ENCODE measurements around the gene EPHA1. TPM values are rescaled to one million over a fixed set of nuclear protein-coding genes. Genes with fewer than 3 reads are reported as not detected.

Gene EPHA1
- total RNA-seq, 1 donor from 2014 or later = 0.20 TPM

DNA sequence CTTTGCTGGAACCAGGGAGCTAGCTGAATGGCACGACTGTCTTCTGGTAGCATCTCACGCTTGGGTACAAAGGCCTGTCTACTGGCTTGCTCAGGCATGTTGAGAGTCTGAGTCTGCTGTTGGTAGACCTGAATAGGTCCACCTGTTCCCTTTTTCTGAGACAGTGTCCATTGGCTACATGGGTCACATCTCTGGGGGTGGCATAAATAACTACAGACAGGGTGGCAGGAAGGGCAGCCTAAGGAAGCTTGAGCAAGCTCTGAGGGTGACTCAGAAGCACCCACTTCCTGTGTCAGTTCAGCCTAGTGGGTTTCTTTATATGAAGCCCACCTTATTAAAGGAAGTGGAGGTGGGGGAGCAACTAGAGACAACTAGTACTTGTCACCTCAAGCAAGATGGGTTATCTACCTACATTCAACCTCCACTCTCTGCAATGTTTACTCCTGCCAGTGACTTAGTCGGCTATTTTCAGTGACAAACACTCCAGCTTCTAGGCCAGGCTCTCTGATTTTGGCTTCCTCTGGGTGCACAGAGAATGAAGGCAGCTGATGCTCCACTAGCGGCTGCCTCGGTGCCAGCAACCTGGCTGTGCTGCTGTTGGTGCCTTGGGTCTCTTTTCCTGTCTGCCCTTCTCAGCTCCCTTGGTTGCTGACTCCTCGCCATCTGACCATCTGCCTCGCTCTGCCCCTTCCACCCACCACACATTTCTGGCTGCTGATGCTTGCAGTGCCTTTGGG lies 33.2 kb downstream of the EPHA1 start:
- DNase-seq (ENCODE audit: low read depth in 2 of 2) = peak in 1 of 2 donors; percentile 35

DNA sequence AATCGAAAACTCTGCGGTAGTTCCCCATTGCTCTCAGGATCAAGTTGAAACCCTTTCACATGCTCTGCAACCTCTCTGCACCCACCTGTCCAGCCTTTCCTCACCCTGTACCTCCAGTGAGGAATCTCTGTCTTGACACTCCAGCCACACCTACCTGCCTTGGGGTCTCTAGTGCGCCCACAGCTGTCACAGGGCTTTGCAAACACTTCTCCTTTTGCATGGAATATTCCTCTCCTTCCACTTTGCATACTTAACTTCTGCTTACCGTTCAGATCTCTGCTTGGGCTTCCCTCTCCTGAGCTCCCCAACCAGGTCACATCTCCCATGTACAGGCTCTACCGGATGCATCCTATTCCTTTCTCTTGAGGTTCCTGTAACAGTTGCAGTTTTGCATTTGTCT lies 34.1 kb downstream of the EPHA1 start:
- no peak for DNase-seq (ENCODE audit: low read depth in 2 of 2)

DNA sequence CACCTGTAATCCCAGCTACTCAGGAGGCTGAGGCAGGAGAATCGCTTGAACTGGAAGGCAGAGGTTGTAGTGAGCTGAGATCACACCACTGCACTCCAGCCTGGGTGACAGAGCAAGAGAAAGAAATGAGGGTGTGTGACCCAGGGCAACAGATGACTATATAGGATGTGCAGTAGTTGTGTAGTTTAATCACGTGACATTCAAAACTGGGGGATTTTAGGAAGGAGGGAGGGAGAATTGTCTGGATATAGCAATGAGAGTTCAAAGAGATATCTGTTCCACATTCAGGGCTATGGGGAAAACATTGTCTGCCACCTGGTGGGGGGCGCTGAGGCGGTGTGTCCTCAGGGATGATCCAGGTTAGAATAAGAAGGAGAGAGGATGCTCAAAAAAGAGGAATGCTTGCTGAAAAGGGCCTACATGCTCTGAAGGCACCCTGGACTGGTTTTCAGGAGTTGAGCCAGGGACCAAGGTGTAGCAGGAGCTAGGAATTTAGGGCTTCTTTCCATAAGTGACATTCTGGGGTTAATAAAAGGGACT lies 35.3 kb downstream of the EPHA1 start:
- DNase-seq (ENCODE audit: low read depth in 2 of 2) = no peak

DNA sequence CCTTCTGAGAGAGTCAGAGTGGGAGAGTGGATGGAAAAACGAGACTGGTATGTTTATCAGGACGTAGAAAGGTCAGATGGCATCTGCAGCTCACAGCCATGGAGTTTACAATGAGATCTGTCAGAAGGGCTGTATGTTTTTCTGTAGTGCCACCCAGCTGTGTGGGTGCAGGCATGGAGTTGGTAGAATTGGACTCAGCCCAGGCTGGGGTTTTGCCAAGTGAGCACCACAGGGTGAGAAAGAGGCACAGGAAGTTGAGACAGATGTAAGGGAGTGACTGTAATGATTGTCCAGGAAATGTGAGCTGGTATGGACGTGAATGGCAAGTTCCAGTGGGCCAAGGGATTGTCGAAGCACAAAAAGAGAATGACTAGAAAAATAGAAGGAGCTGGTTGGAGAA lies 36.6 kb downstream of the EPHA1 start:
- peak; percentile 35 to 64 for DNase-seq (ENCODE audit: low read depth in 2 of 2)

DNA sequence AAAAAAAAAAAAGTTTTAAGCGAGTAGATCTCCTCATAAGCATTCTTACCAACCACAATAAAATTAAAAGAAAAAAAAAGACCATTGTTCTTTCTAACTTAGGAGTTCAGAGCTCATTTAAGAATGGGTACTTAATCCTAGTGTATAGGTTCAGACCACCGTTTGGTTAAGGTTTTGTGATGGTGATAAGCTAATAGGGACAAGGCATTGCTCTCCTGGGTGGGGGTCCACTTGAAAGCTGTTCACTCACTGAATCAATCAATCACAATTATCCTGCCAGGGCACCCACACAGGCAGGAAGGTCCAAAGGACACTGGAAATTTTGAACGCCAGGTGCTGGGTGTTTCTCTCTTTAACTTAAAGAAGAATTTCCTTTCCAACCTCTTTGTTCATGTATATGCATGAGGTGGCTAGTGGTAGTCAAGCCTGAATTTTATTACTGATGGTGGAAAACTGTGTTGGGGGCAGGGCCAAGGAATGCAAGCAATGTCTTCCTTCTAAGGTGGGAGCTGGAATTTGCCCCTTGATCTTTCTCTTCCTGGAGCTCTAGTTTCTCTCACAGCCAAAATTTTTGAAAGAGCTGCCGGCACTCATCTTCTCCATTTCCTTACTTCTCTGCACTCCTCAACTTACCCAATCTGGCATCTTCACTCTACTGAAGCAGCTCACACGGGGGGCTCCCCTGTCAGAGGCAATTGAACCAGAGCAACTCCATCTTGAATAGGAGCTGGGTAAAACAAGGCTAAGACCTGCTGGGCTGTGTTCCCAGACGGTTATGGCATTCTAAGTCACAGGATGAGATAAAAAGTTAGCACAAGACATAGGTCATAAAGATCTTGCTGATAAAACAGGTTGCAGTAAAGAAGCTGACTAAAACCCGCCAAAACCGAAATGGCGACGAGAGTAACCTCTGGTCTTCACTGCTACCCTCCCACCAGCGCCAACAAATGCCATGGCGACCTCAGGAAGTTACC lies 38.7 kb downstream of the EPHA1 start:
- DNase-seq (ENCODE audit: low read depth in 2 of 2) = no peak

DNA sequence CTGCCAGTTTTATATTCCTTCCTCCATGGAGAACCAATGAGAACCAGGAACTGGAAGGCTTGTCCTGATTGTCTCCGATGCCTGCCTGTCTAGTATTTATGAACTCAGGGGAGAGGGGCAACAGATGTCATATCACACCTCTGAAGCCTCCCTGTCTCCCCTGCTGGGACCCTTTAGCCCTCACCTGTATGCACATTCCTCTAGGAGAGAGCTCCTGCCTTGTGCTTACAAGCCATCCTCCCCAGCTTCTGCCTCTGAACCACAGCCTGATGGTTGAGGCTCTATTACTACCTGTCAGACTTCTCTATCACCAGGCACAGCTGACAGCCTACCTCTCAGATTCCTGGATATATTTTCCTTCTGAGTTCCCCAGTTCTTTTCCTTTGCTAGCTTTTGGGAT lies 40.3 kb downstream of the EPHA1 start:
- DNase-seq (ENCODE audit: low read depth in 2 of 2) = no peak

DNA sequence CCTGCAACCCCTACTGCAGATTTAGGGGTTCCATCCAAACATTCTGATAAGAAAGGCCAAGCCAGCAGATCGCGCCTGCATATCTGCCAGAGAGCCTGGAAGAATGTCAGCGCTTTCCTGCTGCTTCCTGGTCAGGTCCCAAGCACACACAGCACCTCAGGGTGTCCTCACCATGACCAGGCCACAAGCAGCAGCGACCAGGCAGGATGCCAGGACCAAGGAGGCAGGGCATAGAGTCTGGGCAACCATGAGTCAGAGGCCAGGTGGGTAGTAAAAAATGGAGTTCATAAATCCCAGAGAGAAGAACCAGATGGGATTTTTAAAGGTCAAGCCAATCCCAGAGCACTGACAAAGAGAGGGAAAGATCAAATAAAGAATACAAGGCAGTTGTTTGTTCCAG lies 40.7 kb downstream of the EPHA1 start:
- no peak for DNase-seq (ENCODE audit: low read depth in 2 of 2)

DNA sequence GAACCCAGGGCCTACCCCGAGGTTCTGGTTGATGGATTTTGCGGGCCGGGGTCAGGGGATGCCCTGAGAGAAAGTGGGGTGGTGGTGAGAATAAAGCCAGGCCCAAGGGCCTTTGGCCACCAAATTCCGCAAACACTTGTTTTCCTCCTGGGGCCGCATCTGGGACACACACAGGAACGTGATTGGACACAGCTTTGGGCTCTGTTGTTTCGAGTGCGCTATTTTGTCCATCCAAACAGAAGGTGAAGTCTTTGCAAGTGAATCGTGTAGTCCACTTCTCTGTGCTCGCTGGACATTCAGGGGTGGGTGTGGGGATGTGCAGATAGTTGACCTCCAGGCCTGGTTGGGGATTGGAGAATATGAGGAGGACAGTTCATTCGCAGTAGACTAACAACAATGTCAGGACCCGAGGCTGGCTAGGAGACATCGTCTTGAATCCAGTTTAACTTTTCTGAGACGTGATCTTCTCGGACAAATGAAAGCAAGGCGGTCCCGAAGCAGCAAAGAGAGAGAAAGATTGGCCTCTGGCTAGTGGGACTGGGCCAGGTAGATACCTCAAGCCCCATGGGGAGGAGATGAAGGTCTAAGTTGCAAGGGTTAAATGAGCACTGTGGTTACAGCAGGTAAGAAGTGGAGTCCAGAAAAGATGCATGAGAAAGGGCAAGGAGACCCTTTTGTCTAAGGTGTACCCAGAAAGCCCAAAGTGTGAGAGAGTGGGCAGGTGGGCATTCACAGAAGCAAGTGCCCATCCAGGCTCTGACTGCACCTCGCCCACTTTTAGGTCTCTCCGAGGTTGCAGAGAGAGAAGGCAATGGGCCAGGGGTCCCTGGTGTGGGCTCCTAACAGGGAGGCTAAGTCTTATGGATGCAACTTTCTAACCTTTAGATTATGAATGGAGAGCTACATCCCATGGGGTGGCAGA lies 45.4 kb downstream of the EPHA1 start:
- no peak for DNase-seq (ENCODE audit: low read depth in 2 of 2)

DNA sequence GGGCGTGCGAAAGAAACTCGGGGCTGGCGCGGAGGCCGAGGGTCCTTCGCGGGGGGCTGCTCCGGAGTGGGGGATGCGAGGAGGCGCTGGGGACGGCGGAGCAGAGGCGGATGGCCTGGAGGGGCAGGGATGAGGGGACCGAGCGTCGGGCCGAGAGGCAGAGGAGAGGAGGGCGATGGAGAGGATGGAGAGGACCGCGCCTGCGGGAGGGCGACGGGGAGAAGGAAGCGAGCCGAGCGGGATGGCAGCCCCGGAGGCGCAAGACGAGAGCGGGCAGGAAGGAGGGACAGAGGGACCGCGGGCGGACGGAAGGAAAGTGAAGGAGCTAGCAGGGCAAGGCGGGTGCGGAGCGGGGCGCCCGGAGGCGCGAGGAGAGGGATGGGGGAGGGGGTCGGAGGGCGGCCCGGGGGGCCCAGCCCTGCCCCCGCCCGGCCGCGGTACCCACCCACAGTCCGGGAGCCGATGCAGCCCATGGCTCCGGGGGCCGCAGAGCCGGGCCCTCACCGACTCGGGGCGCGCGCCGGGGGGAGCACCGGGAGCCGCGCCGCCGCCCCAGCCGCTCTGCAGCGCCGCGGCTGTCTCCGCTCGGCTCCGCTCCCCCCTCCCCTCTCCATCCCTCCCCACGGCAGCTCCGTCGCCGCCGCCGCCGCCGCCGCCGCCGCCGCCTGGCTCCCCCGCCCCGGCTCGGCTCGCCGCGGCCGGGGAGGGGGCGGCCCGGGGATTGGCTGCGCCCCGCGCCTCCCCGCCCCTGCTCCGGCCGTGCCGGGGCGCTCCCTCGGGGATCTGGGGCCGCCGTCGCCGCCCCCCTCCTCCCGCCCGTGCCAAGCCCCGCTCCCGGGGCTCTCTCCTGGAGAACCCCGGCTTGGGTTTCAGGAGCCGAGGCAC lies 46.3 kb downstream of the EPHA1 start, which contains the start of gene FAM131B:
FAM131B (minus strand) TSS at position 583 of the 885 bp plus-strand sequence; CDS start at position 473, 110 bp downstream.
- no peak for DNase-seq (ENCODE audit: low read depth in 2 of 2)

DNA sequence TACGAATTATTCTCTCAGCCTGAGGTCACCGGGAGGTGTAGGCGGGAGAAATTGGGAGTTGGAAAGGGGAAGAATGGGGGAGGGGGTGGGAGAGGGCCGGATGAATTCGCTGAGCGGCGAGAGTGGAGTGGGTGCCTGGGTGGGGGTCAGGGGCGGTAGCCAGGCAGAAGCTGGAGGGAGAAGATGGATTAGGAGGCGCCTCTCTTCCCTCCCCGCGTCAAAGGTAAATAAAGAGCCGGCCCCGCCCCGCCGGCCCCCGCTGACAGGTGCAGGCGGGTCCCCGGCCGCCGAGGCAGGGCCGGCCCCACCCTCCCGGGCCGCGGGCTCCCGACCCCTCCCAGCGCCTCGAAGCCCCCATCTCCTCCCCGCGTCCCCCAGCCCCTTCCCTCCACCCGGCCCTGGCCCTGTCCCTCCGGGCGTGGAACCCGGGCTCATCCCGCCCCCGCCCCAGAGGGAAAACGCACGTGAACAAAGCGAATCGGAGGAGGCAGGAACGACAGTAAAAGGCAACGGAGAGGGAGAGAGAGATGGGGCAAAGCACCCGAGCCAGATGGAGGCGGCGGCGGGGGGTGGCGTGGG lies 47.0 kb downstream of the EPHA1 start:
- no peak for DNase-seq (ENCODE audit: low read depth in 2 of 2)

DNA sequence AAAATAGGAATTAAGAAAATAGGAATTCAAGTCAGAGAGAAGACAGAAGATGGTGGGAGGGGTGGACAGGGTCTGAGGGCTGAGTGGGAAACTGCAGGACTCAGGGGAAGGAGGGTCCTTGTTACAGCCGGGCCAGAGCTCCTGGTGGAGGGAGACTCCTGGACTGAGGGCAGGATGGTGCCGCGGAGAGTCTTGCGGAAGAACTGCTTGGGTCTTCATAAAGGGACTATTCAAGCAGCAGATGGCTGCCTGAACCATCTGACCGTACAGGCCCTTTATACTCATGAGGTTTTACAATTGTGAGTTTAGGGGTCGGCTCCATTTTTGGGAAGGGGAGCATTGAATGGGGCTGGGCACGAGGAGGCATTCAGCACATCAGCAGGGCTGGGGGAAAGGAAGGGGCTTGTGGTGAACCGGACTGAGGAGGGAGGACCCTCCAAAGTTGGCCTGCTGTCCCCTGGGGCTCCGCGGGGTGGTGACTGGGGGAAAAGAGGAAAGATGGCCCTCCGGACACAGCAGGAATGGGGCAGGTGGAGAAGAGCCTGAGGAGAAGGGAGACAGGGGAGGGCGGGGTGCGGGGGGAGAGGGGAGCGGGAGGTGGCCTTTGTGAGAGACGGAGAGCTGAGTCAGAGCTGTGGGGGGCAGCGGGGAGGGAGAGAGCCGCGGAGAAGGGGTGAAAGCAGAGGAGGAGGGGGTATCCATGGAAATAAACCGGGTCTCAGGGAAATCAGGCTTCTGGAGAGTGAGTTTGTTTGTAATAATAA lies 47.7 kb downstream of the EPHA1 start:
- DNase-seq (ENCODE audit: low read depth in 2 of 2) = no peak

DNA sequence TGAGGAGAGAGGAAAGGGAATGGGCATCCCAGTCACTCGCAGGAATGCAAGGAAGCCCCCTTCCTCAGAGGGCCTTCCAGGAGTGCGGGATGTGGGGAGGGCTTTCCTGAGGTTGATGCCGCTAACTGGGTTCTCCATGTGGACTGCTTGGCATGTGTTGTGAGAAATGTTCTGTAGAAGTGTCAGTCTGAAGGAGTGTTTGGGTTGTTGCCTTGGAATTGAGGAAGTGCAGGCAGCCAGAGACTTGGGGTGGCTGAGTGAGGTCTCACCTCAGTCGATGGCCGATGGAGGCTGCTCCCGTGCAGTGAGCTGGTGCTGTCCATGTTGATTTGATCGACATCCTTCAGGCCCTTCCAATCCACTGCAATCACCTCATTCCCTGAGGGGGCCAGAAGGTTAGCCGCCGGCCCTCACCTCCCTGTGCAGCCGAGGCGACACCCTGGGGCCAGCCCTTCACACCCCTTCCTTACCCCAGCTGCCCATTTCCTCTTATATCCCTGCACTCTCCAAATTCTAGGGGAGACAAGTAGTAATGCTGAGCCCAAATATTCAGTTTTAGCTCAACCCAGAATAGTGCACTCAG lies 48.8 kb downstream of the EPHA1 start:
- no peak for DNase-seq (ENCODE audit: low read depth in 2 of 2)

DNA sequence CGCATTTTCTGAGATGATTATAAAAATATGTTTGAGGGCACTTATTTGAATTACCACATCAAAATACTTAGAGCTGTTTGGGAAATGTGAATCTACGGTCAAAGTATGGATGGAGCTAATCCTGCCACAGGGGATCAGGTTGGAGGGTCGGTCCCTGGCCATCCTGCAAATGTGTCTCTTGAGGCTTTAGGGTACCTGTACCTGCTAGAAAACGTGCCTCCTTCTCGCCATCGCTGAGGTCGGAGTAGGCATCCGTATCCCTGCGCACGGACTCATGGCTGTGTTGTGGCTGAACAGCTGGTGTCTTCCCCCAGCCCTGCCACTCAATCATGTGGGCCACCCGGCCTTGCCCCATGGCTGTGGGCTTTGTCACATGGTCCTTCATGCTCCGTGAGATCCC lies 50.0 kb downstream of the EPHA1 start:
- no peak for DNase-seq (ENCODE audit: low read depth in 2 of 2)

DNA sequence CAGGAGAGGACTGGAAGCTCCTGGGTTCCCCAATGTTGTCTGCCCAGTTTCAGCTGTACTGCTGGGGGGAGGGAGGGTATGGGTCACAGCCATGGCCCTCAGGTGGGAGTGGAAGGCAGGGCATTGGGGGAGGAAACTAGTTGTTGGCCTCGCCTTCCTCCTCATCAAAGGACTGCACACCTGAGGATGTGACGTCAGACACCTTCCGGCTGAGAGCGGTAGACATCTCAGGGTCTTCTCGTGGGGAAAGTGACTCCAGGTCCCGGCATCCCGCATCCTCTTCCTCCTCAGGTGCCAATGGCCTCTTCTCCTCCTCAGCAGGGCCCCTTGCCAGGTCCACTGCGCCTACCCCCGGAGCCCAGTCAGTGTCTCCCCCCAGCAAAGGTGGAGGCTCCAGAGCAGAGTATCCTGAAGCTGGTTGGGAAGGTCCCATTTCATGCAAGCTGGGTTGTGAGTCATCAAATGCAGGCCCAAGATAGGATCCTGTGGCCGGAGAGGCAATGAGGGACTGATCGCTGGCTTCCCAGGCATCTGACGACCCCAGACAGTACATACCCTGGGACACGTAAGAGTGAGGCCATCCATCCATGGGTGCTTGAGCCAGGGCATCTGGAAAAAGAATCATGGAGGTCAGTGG lies 52.1 kb downstream of the EPHA1 start:
- no peak for DNase-seq (ENCODE audit: low read depth in 2 of 2)

DNA sequence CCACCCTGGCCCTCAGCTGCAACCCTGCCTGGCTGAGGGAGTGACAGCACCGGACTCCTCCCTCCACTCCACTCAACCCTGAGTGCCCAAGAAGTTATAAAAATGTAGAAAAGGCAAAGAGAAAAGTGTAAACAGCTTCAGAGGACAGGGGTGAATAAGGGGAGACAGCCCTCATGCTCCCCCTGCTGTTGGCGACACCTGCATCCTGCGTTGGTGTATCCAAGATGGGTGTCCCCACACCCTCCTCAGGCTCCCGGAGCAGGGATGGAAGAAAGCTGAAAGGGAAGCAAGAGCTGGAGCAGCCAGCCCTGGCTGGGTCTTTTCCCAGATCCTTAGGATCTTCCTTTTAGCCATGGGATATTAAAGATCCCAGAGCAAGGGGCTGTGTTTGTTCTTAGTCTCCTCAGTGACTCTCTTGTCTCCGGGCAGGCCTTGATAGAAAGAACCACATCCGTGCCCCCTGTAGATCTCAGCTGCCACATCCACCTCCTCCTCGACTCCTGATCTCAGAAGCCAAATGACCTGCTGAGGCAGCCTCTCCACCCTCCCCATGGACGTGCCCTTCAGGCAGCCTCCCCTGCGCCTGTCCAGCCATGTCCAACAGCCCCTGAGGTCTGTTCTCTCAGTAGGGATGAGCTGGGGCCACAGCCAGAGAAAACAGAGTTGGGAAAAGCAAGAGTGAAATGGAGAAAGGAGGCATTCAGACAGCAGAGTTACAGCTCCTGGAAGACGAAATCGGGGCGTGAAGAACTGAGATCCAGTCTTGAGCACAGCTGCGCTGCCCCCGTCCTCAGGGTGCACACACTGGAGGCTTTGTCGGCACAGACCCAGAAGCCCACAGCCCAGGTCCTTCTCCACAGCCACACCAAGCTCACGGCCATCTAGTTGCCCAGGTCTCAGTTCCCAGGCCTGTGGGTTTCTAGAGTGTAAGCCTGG lies 52.9 kb downstream of the EPHA1 start:
- no peak for DNase-seq (ENCODE audit: low read depth in 2 of 2)

DNA sequence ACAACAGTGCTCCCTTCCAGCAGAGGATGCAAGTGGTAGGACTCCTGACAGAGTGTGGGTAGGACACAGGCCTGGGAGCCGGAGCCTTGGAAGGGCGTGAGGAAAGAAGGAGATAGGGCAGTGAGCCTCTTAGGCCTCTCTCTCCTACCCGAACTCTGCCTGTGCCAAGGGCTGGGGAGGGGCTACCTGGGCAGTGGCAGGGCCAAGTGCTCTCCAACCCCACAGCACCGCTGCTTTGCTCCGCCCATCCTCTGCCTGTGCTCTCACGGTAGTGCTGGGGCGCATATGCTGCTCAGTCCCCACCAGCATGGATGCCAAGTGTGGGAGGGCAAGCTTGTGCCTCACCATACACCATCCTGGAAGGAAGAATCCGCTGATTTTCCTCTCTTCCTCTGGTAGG lies 53.7 kb downstream of the EPHA1 start:
- DNase-seq (ENCODE audit: low read depth in 2 of 2) = no peak

DNA sequence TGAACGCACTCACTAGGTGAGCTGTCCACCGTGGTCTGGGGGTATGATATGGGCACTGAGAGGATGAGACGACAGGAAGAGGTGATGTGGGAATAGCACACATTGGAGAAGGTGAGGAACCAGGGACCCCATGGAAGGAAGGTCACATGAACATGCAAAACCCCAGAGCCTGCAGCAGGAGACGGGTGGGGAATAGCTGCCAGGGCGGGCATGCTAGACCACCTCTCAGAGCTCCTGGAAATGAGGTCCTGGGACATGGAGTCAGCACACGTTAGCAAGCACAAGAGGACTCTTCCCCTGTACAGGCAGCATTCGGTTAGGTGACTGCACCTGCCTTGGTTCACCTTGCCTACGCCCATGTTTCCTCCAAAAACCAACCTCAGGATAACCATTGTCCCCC lies 54.3 kb downstream of the EPHA1 start:
- no peak for DNase-seq (ENCODE audit: low read depth in 2 of 2)

Data from lung microvascular endothelial cell (primary cell).